Putamen (tissue), 1 donor: Measurements from ENCODE around the gene S100Z.
A peak's percentile ranks its signal among the peaks of the same experiment; 100 is the strongest.
"Not testable (repeated sequence)": the region's sequence is repeated elsewhere in the genome, so short reads cannot be mapped to it uniquely, and the experiment has no call there.

Experiments
- DNase-seq: peaks from one replicate; pipeline ENCODE4 v3.0.0-alpha.2; 2016; ENCODE audit warnings: low spot score

Gene S100Z

GRCh38 chr5:76826416-76826815 is 23.4 kb upstream of the S100Z start:
- not testable (repeated sequence) for DNase-seq

GRCh38 chr5:76831110-76831452 is 18.7 kb upstream of the S100Z start:
- no peak for DNase-seq

- no peak for DNase-seq
Observed at GRCh38 chr5:76836181-76836580, 13.6 kb upstream of the S100Z start.

GRCh38 chr5:76836585-76836984 is 13.2 kb upstream of the S100Z start:
- no peak for DNase-seq

GRCh38 chr5:76838481-76839261 is 11.1 kb upstream of the S100Z start:
- no peak for DNase-seq

GRCh38 chr5:76841361-76841760 is 8.5 kb upstream of the S100Z start:
- DNase-seq: no peak

GRCh38 chr5:76845890-76846289 is 3.9 kb upstream of the S100Z start:
- DNase-seq: no peak

- DNase-seq: peak; percentile 30
Observed at GRCh38 chr5:76850543-76851145, 830 bp downstream of the S100Z start.

- no peak for DNase-seq
Observed at GRCh38 chr5:76851728-76852369, 2.0 kb downstream of the S100Z start.

- DNase-seq: no peak
Observed at GRCh38 chr5:76852772-76853171, 3.0 kb downstream of the S100Z start.

GRCh38 chr5:76853741-76854140 is 3.9 kb downstream of the S100Z start:
- not testable (repeated sequence) for DNase-seq

GRCh38 chr5:76854644-76855043 is 4.8 kb downstream of the S100Z start:
- no peak for DNase-seq

GRCh38 chr5:76855501-76855900 is 5.7 kb downstream of the S100Z start:
- DNase-seq: not testable (repeated sequence)

- no peak for DNase-seq
Observed at GRCh38 chr5:76855961-76856360, 6.1 kb downstream of the S100Z start.

GRCh38 chr5:76856800-76857199 is 7.0 kb downstream of the S100Z start:
- not testable (repeated sequence) for DNase-seq

- DNase-seq: no peak
Observed at GRCh38 chr5:76859591-76860247, 9.9 kb downstream of the S100Z start.

GRCh38 chr5:76861612-76862011 is 11.8 kb downstream of the S100Z start:
- DNase-seq: no peak

- no peak for DNase-seq
Observed at GRCh38 chr5:76863001-76863400, 13.2 kb downstream of the S100Z start.

- DNase-seq: no peak
Observed at GRCh38 chr5:76866503-76866902, 16.7 kb downstream of the S100Z start.

- DNase-seq: no peak
Observed at GRCh38 chr5:76867038-76867437, 17.2 kb downstream of the S100Z start.

GRCh38 chr5:76867827-76868693 is 18.2 kb downstream of the S100Z start:
- peak; percentile 67 for DNase-seq

GRCh38 chr5:76870046-76870445 is 20.2 kb downstream of the S100Z start:
- no peak for DNase-seq
